ENCODE measurements around the gene HYAL1.

Gene HYAL1

GRCh38 chr3:50258029-50258680 is 45.2 kb downstream of the HYAL1 start:
- no peak for DNase-seq

- no peak for DNase-seq
Measured at GRCh38 chr3:50256978-50257890, 46.1 kb downstream of the HYAL1 start.

- DNase-seq: no peak
Measured at GRCh38 chr3:50255251-50255615, 48.1 kb downstream of the HYAL1 start.

GRCh38 chr3:50254577-50255250 is 48.7 kb downstream of the HYAL1 start:
- no peak for DNase-seq

GRCh38 chr3:50251220-50251619 is 52.2 kb downstream of the HYAL1 start:
- peak; percentile 48 to 61 for DNase-seq

GRCh38 chr3:50250514-50250913 is 52.9 kb downstream of the HYAL1 start:
- no peak for DNase-seq

Measured in activated CD4-positive, alpha-beta T cell treated with anti-CD3 and anti-CD28 coated beads for 4 hours (primary cell).